ENCODE results near the gene DENND2A. TPM values are rescaled to one million over a fixed set of nuclear protein-coding genes. Genes with fewer than 3 reads are reported as not detected.

Gene DENND2A
- total RNA-seq, 1 experiment from 2014 or later: not detected

GRCh38 chr7:140653319-140654108 lies 12.9 kb upstream of the DENND2A start:
- peaks cover 6% of the 10 kb centered on the region for H3K36me3 Mint-ChIP-seq (ENCODE audit: insufficient read depth, unreplicated experiment)
- BruUV-seq (replicated peaks): no TSS peak
- no peaks in the 10 kb centered on the region for H3K9me3 Mint-ChIP-seq (ENCODE audit: low read depth, unreplicated experiment)
- no peaks in the 10 kb centered on the region for H3K27me3 Mint-ChIP-seq (ENCODE audit: unreplicated experiment)
- intact Hi-C loops (cut with micrococcal nuclease; ENCODE audit: unreplicated experiment): loop anchor here (1.0 to 2.0 kb wide), 2 partner anchors 135 to 177 kb away; no protein-coding TSS in a partner anchor
- no peak overlapping the region for H3K4me3 Mint-ChIP-seq (ENCODE audit: low read depth, unreplicated experiment)
- no peak overlapping the region for H3K27ac Mint-ChIP-seq (ENCODE audit: unreplicated experiment)
- CTCF ChIA-PET: interaction anchor here (0.7 to 1.9 kb wide), 3 partner anchors 132 to 147 kb away, joined by 3 to 28 read pairs (median 4); no protein-coding TSS in a partner anchor
- peak; percentile 68 for TF ChIP-seq CTCF (IDR thresholded peaks at IDR 0.05; ENCODE audit: unreplicated experiment)
- peaks cover 34% of the 10 kb centered on the region for H3K4me1 Mint-ChIP-seq (ENCODE audit: low read depth, unreplicated experiment)
- peak; percentile 71 for DNase-seq

GRCh38 chr7:140650367-140650766 lies 9.8 kb upstream of the DENND2A start:
- no peak for DNase-seq
- Mint-ChIP-seq H3K27ac (ENCODE audit: unreplicated experiment) (no peak overlapping the region), H3K4me1 (ENCODE audit: low read depth, unreplicated experiment) (peaks cover 14% of the 10 kb centered on the region), H3K36me3 (ENCODE audit: insufficient read depth, unreplicated experiment) (no peaks in the 10 kb centered on the region), H3K27me3 (ENCODE audit: unreplicated experiment) (no peaks in the 10 kb centered on the region), H3K4me3 (ENCODE audit: low read depth, unreplicated experiment) (no peak overlapping the region), H3K9me3 (ENCODE audit: low read depth, unreplicated experiment) (no peaks in the 10 kb centered on the region)
- intact Hi-C loops (cut with micrococcal nuclease; ENCODE audit: unreplicated experiment): no loop called here
- no peak for TF ChIP-seq CTCF (IDR thresholded peaks at IDR 0.05; ENCODE audit: unreplicated experiment)
- no TSS peak for BruUV-seq (replicated peaks)
- CTCF ChIA-PET: interaction anchor here (1.1 kb wide), 1 partner anchor 132 kb away, joined by 3 read pairs; no protein-coding TSS in a partner anchor

- intact Hi-C loops (cut with micrococcal nuclease; ENCODE audit: unreplicated experiment): no loop called here
- CTCF ChIA-PET: interaction anchor here (1.1 kb wide), 1 partner anchor 132 kb away, joined by 3 read pairs; no protein-coding TSS in a partner anchor
- Mint-ChIP-seq H3K27me3 (ENCODE audit: unreplicated experiment) (no peaks in the 10 kb centered on the region), H3K4me3 (ENCODE audit: low read depth, unreplicated experiment) (no peak overlapping the region), H3K4me1 (ENCODE audit: low read depth, unreplicated experiment) (peaks cover 14% of the 10 kb centered on the region), H3K27ac (ENCODE audit: unreplicated experiment) (no peak overlapping the region), H3K36me3 (ENCODE audit: insufficient read depth, unreplicated experiment) (no peaks in the 10 kb centered on the region), H3K9me3 (ENCODE audit: low read depth, unreplicated experiment) (no peaks in the 10 kb centered on the region)
- BruUV-seq (replicated peaks): no TSS peak
- no peak for DNase-seq
- TF ChIP-seq CTCF (IDR thresholded peaks at IDR 0.05; ENCODE audit: unreplicated experiment): no peak
Measured at GRCh38 chr7:140649556-140650205, 9.1 kb upstream of the DENND2A start.

- H3K36me3 Mint-ChIP-seq (ENCODE audit: insufficient read depth, unreplicated experiment): no peaks in the 10 kb centered on the region
- H3K4me3 Mint-ChIP-seq (ENCODE audit: low read depth, unreplicated experiment): no peak overlapping the region
- H3K27ac Mint-ChIP-seq (ENCODE audit: unreplicated experiment): no peak overlapping the region
- H3K27me3 Mint-ChIP-seq (ENCODE audit: unreplicated experiment): peaks cover 17% of the 10 kb centered on the region
- peak; percentile 45 for TF ChIP-seq CTCF (IDR thresholded peaks at IDR 0.05; ENCODE audit: unreplicated experiment)
- intact Hi-C loops (cut with micrococcal nuclease; ENCODE audit: unreplicated experiment): no loop called here
- DNase-seq: peak; percentile 52
- peaks cover 8% of the 10 kb centered on the region for H3K4me1 Mint-ChIP-seq (ENCODE audit: low read depth, unreplicated experiment)
- H3K9me3 Mint-ChIP-seq (ENCODE audit: low read depth, unreplicated experiment): no peaks in the 10 kb centered on the region
- BruUV-seq (replicated peaks): no TSS peak
- CTCF ChIA-PET: interaction anchor here (0.6 to 1.2 kb wide), 3 partner anchors 12 to 169 kb away, joined by 3 to 4 read pairs (median 4); no protein-coding TSS in a partner anchor
Measured at GRCh38 chr7:140646931-140647647, 6.5 kb upstream of the DENND2A start.
